ENCODE data around the gene GAREM1.

The GAREM1 gene

GRCh38 chr18:32261003-32261402, 209.7 kb downstream of the GAREM1 start:
- no peak for TF ChIP-seq CTCF (IDR thresholded peaks at IDR 0.05; ENCODE audit: insufficient read depth, low read length, missing control alignments)
- no peak for DNase-seq (ENCODE audit: low read depth, low spot score)
- H3K4me3 ChIP-seq (ENCODE audit: low read depth, low read length) = no peak overlapping the region
- ChIA-PET CTCF (interaction anchor here (3.7 kb wide), 1 partner anchor 11 kb away, joined by 25 read pairs; no protein-coding TSS in a partner anchor), POLR2A (no interaction called here)

DNA sequence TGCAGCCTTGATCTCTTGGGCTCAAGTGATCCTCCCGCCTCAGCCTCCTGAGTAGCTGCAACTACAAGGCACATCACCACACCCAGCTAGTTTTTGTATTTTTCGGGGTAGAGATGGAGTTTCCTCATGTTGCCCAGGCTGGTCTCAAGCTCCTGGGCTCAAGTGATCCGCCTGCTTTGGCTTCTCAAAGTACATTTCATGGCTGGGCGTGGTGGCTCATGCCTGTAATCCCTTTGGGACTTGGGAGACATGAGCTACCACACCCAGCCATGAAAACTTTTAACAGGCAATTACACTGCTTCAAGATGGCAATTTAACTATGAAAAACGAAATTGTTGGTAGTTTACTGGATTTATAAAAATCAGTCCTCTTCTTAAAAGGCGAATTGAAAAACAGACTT, 211.1 kb downstream of the GAREM1 start:
- CTCF ChIA-PET = interaction anchor here (3.7 kb wide), 1 partner anchor 12 kb away, joined by 25 read pairs; no protein-coding TSS in a partner anchor
- no peak for TF ChIP-seq CTCF (IDR thresholded peaks at IDR 0.05; ENCODE audit: insufficient read depth, low read length, missing control alignments)
- H3K4me3 ChIP-seq (ENCODE audit: low read depth, low read length) = no peak overlapping the region
- DNase-seq (ENCODE audit: low read depth, low spot score) = no peak
- POLR2A ChIA-PET = no interaction called here

- H3K4me3 ChIP-seq (ENCODE audit: low read depth, low read length) = no peak overlapping the region
- DNase-seq (ENCODE audit: low read depth, low spot score) = no peak
- ChIA-PET CTCF (interaction anchor here (3.7 kb wide), 1 partner anchor 13 kb away, joined by 25 read pairs; no protein-coding TSS in a partner anchor), POLR2A (no interaction called here)
- no peak for TF ChIP-seq CTCF (IDR thresholded peaks at IDR 0.05; ENCODE audit: insufficient read depth, low read length, missing control alignments)
Observed at GRCh38 chr18:32258558-32259204, 212.0 kb downstream of the GAREM1 start.

DNA sequence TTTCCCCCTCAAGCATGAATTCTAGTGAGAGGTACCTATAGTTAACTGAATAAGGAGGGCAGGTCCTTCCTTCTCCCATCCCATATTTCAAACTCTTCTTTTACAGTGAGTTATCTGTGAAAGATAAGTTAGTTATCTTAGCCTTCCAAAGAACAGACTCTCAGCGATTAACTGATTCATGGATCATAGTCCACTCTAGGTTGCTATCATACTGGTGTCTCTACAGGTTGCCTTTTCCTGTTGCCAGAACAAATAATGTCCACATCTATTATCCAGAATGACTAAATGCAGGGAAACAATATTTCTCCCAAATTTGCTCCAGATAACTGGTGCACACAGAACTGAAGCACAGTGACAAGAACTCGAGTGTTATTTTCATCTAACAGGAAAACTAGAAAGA, 212.5 kb downstream of the GAREM1 start:
- DNase-seq (ENCODE audit: low read depth, low spot score) = no peak
- POLR2A ChIA-PET = no interaction called here
- no peak for TF ChIP-seq CTCF (IDR thresholded peaks at IDR 0.05; ENCODE audit: insufficient read depth, low read length, missing control alignments)
- CTCF ChIA-PET = interaction anchor here (0.9 kb wide), 1 partner anchor 14 kb away, joined by 4 read pairs; no protein-coding TSS in a partner anchor
- H3K4me3 ChIP-seq (ENCODE audit: low read depth, low read length) = no peak overlapping the region

- POLR2A ChIA-PET = no interaction called here
- DNase-seq (ENCODE audit: low read depth, low spot score) = no peak
- TF ChIP-seq CTCF (IDR thresholded peaks at IDR 0.05; ENCODE audit: insufficient read depth, low read length, missing control alignments) = no peak
- H3K4me3 ChIP-seq (ENCODE audit: low read depth, low read length) = no peak overlapping the region
- CTCF ChIA-PET = interaction anchor here (0.9 to 1.8 kb wide), 2 partner anchors 15 kb away, joined by 4 to 6 read pairs; no protein-coding TSS in a partner anchor
Observed at GRCh38 chr18:32257084-32257785, 213.4 kb downstream of the GAREM1 start.

GRCh38 chr18:32255570-32255969, 215.1 kb downstream of the GAREM1 start:
- CTCF ChIA-PET = interaction anchor here (1.8 kb wide), 1 partner anchor 16 kb away, joined by 6 read pairs; no protein-coding TSS in a partner anchor
- no peak overlapping the region for H3K4me3 ChIP-seq (ENCODE audit: low read depth, low read length)
- TF ChIP-seq CTCF (IDR thresholded peaks at IDR 0.05; ENCODE audit: insufficient read depth, low read length, missing control alignments) = no peak
- DNase-seq (ENCODE audit: low read depth, low spot score) = no peak
- POLR2A ChIA-PET = no interaction called here

Measured in AG04449 (cell line).